ENCODE data around the gene CDAN1.

DNA sequence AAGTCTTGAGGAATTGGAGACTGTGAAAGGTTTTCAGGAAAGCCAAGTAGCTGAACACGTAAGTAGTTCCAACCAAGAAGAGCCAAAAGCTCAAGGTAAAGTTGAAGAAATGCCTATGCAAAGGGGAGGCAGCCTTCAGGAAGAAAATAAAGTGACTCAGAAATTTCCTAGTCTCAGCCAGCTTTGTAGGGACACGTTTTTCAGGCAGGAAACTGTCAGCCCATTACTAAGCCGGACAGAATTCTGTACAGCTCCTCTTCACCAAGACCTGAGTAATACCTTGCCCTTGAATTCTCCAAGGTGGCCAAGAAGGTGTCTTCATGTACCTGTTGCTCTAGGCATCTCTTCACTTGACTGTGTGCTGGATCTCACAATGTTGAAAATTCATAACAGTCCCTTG is 48.6 kb downstream of the CDAN1 start:
- TF ChIP-seq, protein P1, sequence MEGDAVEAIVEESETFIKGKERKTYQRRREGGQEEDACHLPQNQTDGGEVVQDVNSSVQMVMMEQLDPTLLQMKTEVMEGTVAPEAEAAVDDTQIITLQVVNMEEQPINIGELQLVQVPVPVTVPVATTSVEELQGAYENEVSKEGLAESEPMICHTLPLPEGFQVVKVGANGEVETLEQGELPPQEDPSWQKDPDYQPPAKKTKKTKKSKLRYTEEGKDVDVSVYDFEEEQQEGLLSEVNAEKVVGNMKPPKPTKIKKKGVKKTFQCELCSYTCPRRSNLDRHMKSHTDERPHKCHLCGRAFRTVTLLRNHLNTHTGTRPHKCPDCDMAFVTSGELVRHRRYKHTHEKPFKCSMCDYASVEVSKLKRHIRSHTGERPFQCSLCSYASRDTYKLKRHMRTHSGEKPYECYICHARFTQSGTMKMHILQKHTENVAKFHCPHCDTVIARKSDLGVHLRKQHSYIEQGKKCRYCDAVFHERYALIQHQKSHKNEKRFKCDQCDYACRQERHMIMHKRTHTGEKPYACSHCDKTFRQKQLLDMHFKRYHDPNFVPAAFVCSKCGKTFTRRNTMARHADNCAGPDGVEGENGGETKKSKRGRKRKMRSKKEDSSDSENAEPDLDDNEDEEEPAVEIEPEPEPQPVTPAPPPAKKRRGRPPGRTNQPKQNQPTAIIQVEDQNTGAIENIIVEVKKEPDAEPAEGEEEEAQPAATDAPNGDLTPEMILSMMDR (IDR thresholded peaks at IDR 0.05) = no peak
- no peak for TF ChIP-seq POLR2A (IDR thresholded peaks at IDR 0.05)
- TF ChIP-seq POLR2AphosphoS5 (IDR thresholded peaks at IDR 0.05) = no peak

Data from stomach (tissue), 4 donors.